ENCODE results near the gene ITGA3. TPM values are rescaled to one million over a fixed set of nuclear protein-coding genes. Genes with fewer than 3 reads are reported as not detected.

The ITGA3 gene
- total RNA-seq, 1 experiment from 2014 or later: 392 TPM

GRCh38 chr17:50098583-50098982, 42.7 kb downstream of the ITGA3 start:
- DNase-seq (ENCODE audit: low read depth, low spot score): no peak
- peaks cover 0 to 7% of the 10 kb centered on the region in 2 experiments; a peak in 2 of 4 replicates for H3K36me3 ChIP-seq (ENCODE audit: control insufficient read depth in 1 of 2, insufficient read depth in 2 of 2, low read length in 2 of 2)
- RAD21 ChIA-PET (ENCODE audit: low non-redundant PET in 1 of 2, low total read pairs in 2 of 2, uncharacterized antibody in 2 of 2, unreplicated experiment in 2 of 2): no interaction called here
- ATAC-seq: no peak
- H3K79me2 ChIP-seq (ENCODE audit: insufficient read depth, low read length): 0 out of 2 replicates have a peak, but pooled peaks cover 6% of the 10 kb centered on the region
- H3K4me1 ChIP-seq (ENCODE audit: control insufficient read depth in 1 of 2, insufficient read depth in 2 of 2, low read length in 2 of 2): peaks cover 44 to 59% of the 10 kb centered on the region in 2 experiments
- H3K4me2 ChIP-seq (ENCODE audit: low read length): no peak overlapping the region
- CTCF ChIA-PET: interaction anchor here (0.9 kb wide), 1 partner anchor 16 kb away, joined by 3 read pairs; no protein-coding TSS in a partner anchor
- POLR2A ChIA-PET: no interaction called here
- H3K27me3 ChIP-seq (ENCODE audit: insufficient read depth, low read length): no peaks in the 10 kb centered on the region
- no peaks in the 10 kb centered on the region for H3K9me3 ChIP-seq (ENCODE audit: control insufficient read depth in 1 of 2, insufficient read depth in 1 of 2, low read depth in 1 of 2, low read length in 2 of 2)
- TF ChIP-seq EZH2 (IDR thresholded peaks at IDR 0.05) (no peak), EGR1 (IDR thresholded peaks at IDR 0.05; ENCODE audit: low read depth) (no peak), POLR2A (IDR thresholded peaks at IDR 0.05; ENCODE audit: borderline replicate concordance, extremely low read depth, insufficient read depth, insufficient read length) (no peak), YY1 (IDR thresholded peaks at IDR 0.05; ENCODE audit: extremely low read depth, insufficient replicate concordance, low read depth, low read length) (no peak), JUND (IDR thresholded peaks at IDR 0.05) (no peak), SRF (IDR thresholded peaks at IDR 0.05; ENCODE audit: low read depth) (no peak), RAD21 (IDR thresholded peaks at IDR 0.05; ENCODE audit: low read depth) (no peak), ELF1 (IDR thresholded peaks at IDR 0.05; ENCODE audit: borderline replicate concordance, low read depth) (no peak), FOSL1 (IDR thresholded peaks at IDR 0.05; ENCODE audit: low read depth) (no peak), EZH2phosphoT487 (IDR thresholded peaks at IDR 0.05; ENCODE audit: borderline replicate concordance) (no peak), TCF7L2 (IDR thresholded peaks at IDR 0.05; ENCODE audit: borderline replicate concordance, extremely low read depth, insufficient read depth, insufficient read length) (no peak)
- TF ChIP-seq, protein P1, sequence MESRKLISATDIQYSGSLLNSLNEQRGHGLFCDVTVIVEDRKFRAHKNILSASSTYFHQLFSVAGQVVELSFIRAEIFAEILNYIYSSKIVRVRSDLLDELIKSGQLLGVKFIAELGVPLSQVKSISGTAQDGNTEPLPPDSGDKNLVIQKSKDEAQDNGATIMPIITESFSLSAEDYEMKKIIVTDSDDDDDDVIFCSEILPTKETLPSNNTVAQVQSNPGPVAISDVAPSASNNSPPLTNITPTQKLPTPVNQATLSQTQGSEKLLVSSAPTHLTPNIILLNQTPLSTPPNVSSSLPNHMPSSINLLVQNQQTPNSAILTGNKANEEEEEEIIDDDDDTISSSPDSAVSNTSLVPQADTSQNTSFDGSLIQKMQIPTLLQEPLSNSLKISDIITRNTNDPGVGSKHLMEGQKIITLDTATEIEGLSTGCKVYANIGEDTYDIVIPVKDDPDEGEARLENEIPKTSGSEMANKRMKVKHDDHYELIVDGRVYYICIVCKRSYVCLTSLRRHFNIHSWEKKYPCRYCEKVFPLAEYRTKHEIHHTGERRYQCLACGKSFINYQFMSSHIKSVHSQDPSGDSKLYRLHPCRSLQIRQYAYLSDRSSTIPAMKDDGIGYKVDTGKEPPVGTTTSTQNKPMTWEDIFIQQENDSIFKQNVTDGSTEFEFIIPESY (IDR thresholded peaks at IDR 0.05; ENCODE audit: extremely low read depth, insufficient replicate concordance, low read length): no peak
- TF ChIP-seq, protein P2, sequence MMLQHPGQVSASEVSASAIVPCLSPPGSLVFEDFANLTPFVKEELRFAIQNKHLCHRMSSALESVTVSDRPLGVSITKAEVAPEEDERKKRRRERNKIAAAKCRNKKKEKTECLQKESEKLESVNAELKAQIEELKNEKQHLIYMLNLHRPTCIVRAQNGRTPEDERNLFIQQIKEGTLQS (IDR thresholded peaks at IDR 0.05): no peak
- no peaks in the 10 kb centered on the region for H4K20me1 ChIP-seq (ENCODE audit: insufficient read depth)
- H3K27ac ChIP-seq (ENCODE audit: low read depth, low read length): no peak overlapping the region
- H2AFZ ChIP-seq (ENCODE audit: low read depth, low read length, poor library complexity, severe bottlenecking): no peak overlapping the region
- H3K9me2 ChIP-seq (ENCODE audit: insufficient read depth): no peaks in the 10 kb centered on the region
- intact Hi-C loops (cut with micrococcal nuclease): no loop called here
- H3K9ac ChIP-seq (ENCODE audit: low read length): no peak overlapping the region
- no TSS peak for BruUV-seq (replicated peaks)
- H3K4me3 ChIP-seq (replicated peaks in 1 of 2; ENCODE audit: low read depth in 1 of 2, low read length in 2 of 2): no peak overlapping the region
